GM23338 (cell line): ENCODE data around the gene OR7G2. TPM values are rescaled to one million over a fixed set of nuclear protein-coding genes. Genes with fewer than 3 reads are reported as not detected.

Experiments used
- ATAC-seq: fragments of 200-7000 bp; cut with Tn5 transposase; 3 replicates; pipeline ENCODE4 v1.9.1; 2020
- DNase-seq: peaks from one replicate; pipeline ENCODE4 v3.0.0-alpha.2; 2015; ENCODE audit warnings: low spot score
- H2AFZ ChIP-seq: fragments of 200-600 bp; sonication (generic); 2 replicates; pipeline ENCODE4 v1.8.0; 2016; ENCODE audit warnings: antibody characterized with exemption, mild to moderate bottlenecking, moderate library complexity
- H3F3A ChIP-seq: fragments of 200-600 bp; sonication (generic); replicated peaks from 2 replicates; pipeline ENCODE4 v1.8.0; 2017; ENCODE audit warnings: antibody characterized with exemption, mixed run types, low read depth
- H3K27ac ChIP-seq: fragments of 200-600 bp; sonication (generic); 2 replicates; pipeline ENCODE4 v1.6.1; 2016; ENCODE audit warnings: low read depth
- H3K27me3 ChIP-seq: fragments of 200-600 bp; sonication (generic); 2 replicates; pipeline ENCODE4 v1.8.0; 2016; ENCODE audit warnings: mild to moderate bottlenecking, mixed run types, moderate library complexity; ENCODE audit not compliant: insufficient read depth
- H3K36me3 ChIP-seq: fragments of 200-600 bp; sonication (generic); 2 replicates; pipeline ENCODE4 v1.8.0; 2016; ENCODE audit warnings: mild to moderate bottlenecking; ENCODE audit not compliant: insufficient read depth
- H3K4me1 ChIP-seq: fragments of 200-600 bp; sonication (generic); 2 replicates; pipeline ENCODE4 v1.8.0; 2016; ENCODE audit warnings: mild to moderate bottlenecking, moderate library complexity; ENCODE audit not compliant: insufficient read depth
- H3K4me2 ChIP-seq: fragments of 200-600 bp; sonication (generic); 2 replicates; pipeline ENCODE4 v1.7.1; 2017; ENCODE audit warnings: mixed run types
- H3K4me3 ChIP-seq: fragments of 200-600 bp; sonication (generic); 2 replicates; pipeline ENCODE4 v1.6.1; 2016; ENCODE audit warnings: mixed run types
- H3K79me2 ChIP-seq: fragments of 200-600 bp; sonication (generic); replicated peaks from 2 replicates; pipeline ENCODE4 v1.8.0; 2017; ENCODE audit warnings: mild to moderate bottlenecking; ENCODE audit not compliant: insufficient read depth
- H3K9me2 ChIP-seq: fragments of 200-600 bp; sonication (generic); 2 replicates; pipeline ENCODE4 v1.8.0; 2017; ENCODE audit not compliant: insufficient read depth
- H4K20me1 ChIP-seq: fragments of 200-600 bp; sonication (generic); replicated peaks from 2 replicates; pipeline ENCODE4 v1.8.0; 2017; ENCODE audit warnings: mild to moderate bottlenecking; ENCODE audit not compliant: insufficient read depth
- H3K27ac Mint-ChIP-seq: 2 replicates; pipeline ENCODE4 v1.8.0; 2020; ENCODE audit warnings: inconsistent platforms, mild to moderate bottlenecking, moderate library complexity, mixed read lengths
- H3K27me3 Mint-ChIP-seq: 3 replicates; pipeline ENCODE4 v1.8.0; 2022; ENCODE audit warnings: low read depth, mild to moderate bottlenecking, moderate library complexity, mixed read lengths, inconsistent platforms; ENCODE audit not compliant: insufficient read depth, poor library complexity
- H3K36me3 Mint-ChIP-seq: 3 replicates; pipeline ENCODE4 v1.8.0; 2021; ENCODE audit warnings: low read depth, mild to moderate bottlenecking, inconsistent platforms, moderate library complexity, mixed read lengths
- H3K4me1 Mint-ChIP-seq: 3 replicates; pipeline ENCODE4 v1.8.0; 2020; ENCODE audit warnings: mild to moderate bottlenecking, inconsistent platforms, mixed read lengths
- H3K4me3 Mint-ChIP-seq: 3 replicates; pipeline ENCODE4 v1.8.0; 2021; ENCODE audit warnings: moderate library complexity, mild to moderate bottlenecking, inconsistent platforms, mixed read lengths
- H3K9me3 Mint-ChIP-seq: 3 replicates; pipeline ENCODE4 v1.8.0; 2020; ENCODE audit warnings: moderate library complexity, mild to moderate bottlenecking, inconsistent platforms, mixed read lengths
- CREB1 ChIP-seq: fragments of 250-450 bp; sonication (Bioruptor Pico); IDR thresholded peaks from 2 replicates; pipeline ENCODE4 v1.5.0; 2020; ENCODE audit warnings: low read depth, mild to moderate bottlenecking, moderate library complexity
- EZH2 ChIP-seq: fragments of 200-600 bp; sonication (generic); IDR thresholded peaks from one replicate; pipeline ENCODE4 v1.8.0; 2017; ENCODE audit warnings: antibody characterized with exemption, mild to moderate bottlenecking, low read depth; ENCODE audit not compliant: unreplicated experiment
- EZH2phosphoT487 ChIP-seq: fragments of 200-600 bp; sonication (generic); IDR thresholded peaks from one replicate; pipeline ENCODE4 v1.8.1; 2018; ENCODE audit warnings: antibody characterized with exemption; ENCODE audit not compliant: unreplicated experiment
- NANOG ChIP-seq: IDR thresholded peaks from 2 replicates; pipeline ENCODE4 v1.6.1; 2016; ENCODE audit warnings: antibody characterized with exemption, borderline replicate concordance
- POLR2AphosphoS5 ChIP-seq: IDR thresholded peaks from 2 replicates; pipeline ENCODE4 v1.6.1; 2016; ENCODE audit warnings: antibody characterized with exemption, low read depth
- REST ChIP-seq: IDR thresholded peaks from one replicate; pipeline ENCODE4 v1.6.1; 2018; ENCODE audit warnings: antibody characterized with exemption; ENCODE audit not compliant: unreplicated experiment
- ZNF462 ChIP-seq: fragments of 250-450 bp; sonication (Bioruptor Pico); IDR thresholded peaks from 2 replicates; pipeline ENCODE4 v1.5.0; 2020; ENCODE audit warnings: mild to moderate bottlenecking, moderate library complexity
- polyA plus RNA-seq: library from polyadenylated mRNA; unstranded; fragments of >200 nt; fragmentation: Nextera tagmentation; extraction: Ambion mirVana; gene quantifications from 2 replicates; pipeline ENCODE4 v1.2.1, GENCODE V29; 2016
- total RNA-seq: library from RNA; depleted of rRNA; stranded (reverse); fragments of >200 nt; shearing (Covaris generic); gene quantifications from 2 replicates; pipeline ENCODE4 v1.2.3, GENCODE V29; 2014

OR7G2 gene
- total and polyA plus RNA-seq, 2 experiments from 2014 or later, result not detected

DNA sequence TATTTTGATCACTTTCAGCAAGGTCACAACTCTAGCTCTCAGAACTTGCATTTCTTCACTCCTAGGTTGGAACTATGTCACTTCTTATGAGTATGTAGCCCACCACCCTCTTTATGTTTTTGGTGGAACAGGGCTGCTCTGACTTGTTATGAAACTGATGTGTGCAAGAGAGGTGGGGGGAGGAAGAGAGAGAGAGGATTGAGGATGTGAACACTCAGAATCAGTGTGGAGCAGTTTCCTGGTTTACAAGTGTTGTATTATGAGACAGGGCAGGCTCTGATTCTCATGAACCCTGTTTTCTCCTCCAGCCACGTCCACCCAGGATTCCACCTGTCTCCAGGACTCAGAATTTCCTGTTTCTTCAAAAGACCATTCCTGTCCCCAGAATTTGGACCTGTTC lies 49.0 kb upstream of the OR7G2 start:
- H3K27ac Mint-ChIP-seq, result no peak overlapping the region
- H3K4me2 ChIP-seq, result no peak overlapping the region
- H3K4me3 Mint-ChIP-seq, result no peak overlapping the region
- no peaks in the 10 kb centered on the region for H3K4me1 Mint-ChIP-seq
- no peaks in the 10 kb centered on the region for H3K27me3 Mint-ChIP-seq
- no peak overlapping the region for H3K4me3 ChIP-seq
- ATAC-seq, result no peak
- no peaks in the 10 kb centered on the region for H3K9me2 ChIP-seq
- no peaks in the 10 kb centered on the region for H3F3A ChIP-seq
- H3K27ac ChIP-seq, result no peak overlapping the region
- H3K36me3 ChIP-seq, result peaks cover 40% of the 10 kb centered on the region
- H3K27me3 ChIP-seq, result no peaks in the 10 kb centered on the region
- no peak for DNase-seq
- peaks cover 21% of the 10 kb centered on the region for H4K20me1 ChIP-seq
- peaks cover 100% of the 10 kb centered on the region for H3K36me3 Mint-ChIP-seq
- no peaks in the 10 kb centered on the region for H3K4me1 ChIP-seq
- no peak for TF ChIP-seq POLR2AphosphoS5
- H3K9me3 Mint-ChIP-seq, result peaks cover 81% of the 10 kb centered on the region
- peaks cover 58% of the 10 kb centered on the region for H3K79me2 ChIP-seq
- no peak overlapping the region for H2AFZ ChIP-seq

- peaks cover 100% of the 10 kb centered on the region for H3K36me3 Mint-ChIP-seq
- ATAC-seq (no peak), DNase-seq (no peak)
- no peak overlapping the region for H2AFZ ChIP-seq
- no peaks in the 10 kb centered on the region for H3K4me1 ChIP-seq
- no peaks in the 10 kb centered on the region for H3K9me2 ChIP-seq
- H3K27me3 ChIP-seq, result no peaks in the 10 kb centered on the region
- H3K27me3 Mint-ChIP-seq, result peaks cover 4% of the 10 kb centered on the region
- peaks cover 34% of the 10 kb centered on the region for H3K36me3 ChIP-seq
- no peaks in the 10 kb centered on the region for H3F3A ChIP-seq
- H3K9me3 Mint-ChIP-seq, result peaks cover 81% of the 10 kb centered on the region
- no peaks in the 10 kb centered on the region for H3K4me1 Mint-ChIP-seq
- H3K79me2 ChIP-seq, result peaks cover 65% of the 10 kb centered on the region
- H3K4me3 ChIP-seq, result no peak overlapping the region
- TF ChIP-seq EZH2 (no peak), CREB1 (no peak), EZH2phosphoT487 (no peak)
- no peak overlapping the region for H3K4me3 Mint-ChIP-seq
- no peak overlapping the region for H3K27ac ChIP-seq
- H4K20me1 ChIP-seq, result peaks cover 21% of the 10 kb centered on the region
- no peak overlapping the region for H3K4me2 ChIP-seq
- H3K27ac Mint-ChIP-seq, result no peak overlapping the region
These were observed 48.3 kb upstream of the OR7G2 start for GRCh38 chr19:9155591-9155990.

- Histone ChIP-seq H3K79me2 (peaks cover 100% of the 10 kb centered on the region), H3K27ac (no peak overlapping the region), H4K20me1 (peaks cover 40% of the 10 kb centered on the region), H3K4me3 (no peak overlapping the region), H3K9me2 (no peaks in the 10 kb centered on the region), H2AFZ (no peak overlapping the region), H3K27me3 (no peaks in the 10 kb centered on the region), H3K36me3 (peaks cover 17% of the 10 kb centered on the region), H3F3A (no peaks in the 10 kb centered on the region), H3K4me2 (no peak overlapping the region), H3K4me1 (peaks cover 8% of the 10 kb centered on the region; the same call in 1 of the 2 replicates)
- DNase-seq, result no peak
- H3K27me3 Mint-ChIP-seq, result peaks cover 8% of the 10 kb centered on the region
- no peaks in the 10 kb centered on the region for H3K4me1 Mint-ChIP-seq
- peaks cover 98% of the 10 kb centered on the region for H3K9me3 Mint-ChIP-seq
- no peak for ATAC-seq
- H3K27ac Mint-ChIP-seq, result no peak overlapping the region
- H3K36me3 Mint-ChIP-seq, result peaks cover 100% of the 10 kb centered on the region
- no peak overlapping the region for H3K4me3 Mint-ChIP-seq
- TF ChIP-seq NANOG (no peak), REST (no peak), ZNF462 (CRISPR knock-in tag) (no peak), EZH2 (no peak)
These were observed 44.1 kb upstream of the OR7G2 start for GRCh38 chr19:9151367-9151766.
